GM23248 (cell line): ENCODE data around the gene FOXL1.

Experiments
- EZH2 ChIP-seq: fragments of 200-600 bp; sonication (generic); IDR thresholded peaks from 2 replicates; pipeline ENCODE4 v1.6.1; 2018; ENCODE audit warnings: antibody characterized with exemption, mild to moderate bottlenecking; ENCODE audit not compliant: insufficient read depth, poor library complexity, severe bottlenecking
- EZH2phosphoT487 ChIP-seq: fragments of 200-600 bp; sonication (generic); IDR thresholded peaks from 2 replicates; pipeline ENCODE4 v1.6.1; 2018; ENCODE audit warnings: antibody characterized with exemption, moderate library complexity, mild to moderate bottlenecking, low read depth; ENCODE audit not compliant: insufficient read depth

DNA sequence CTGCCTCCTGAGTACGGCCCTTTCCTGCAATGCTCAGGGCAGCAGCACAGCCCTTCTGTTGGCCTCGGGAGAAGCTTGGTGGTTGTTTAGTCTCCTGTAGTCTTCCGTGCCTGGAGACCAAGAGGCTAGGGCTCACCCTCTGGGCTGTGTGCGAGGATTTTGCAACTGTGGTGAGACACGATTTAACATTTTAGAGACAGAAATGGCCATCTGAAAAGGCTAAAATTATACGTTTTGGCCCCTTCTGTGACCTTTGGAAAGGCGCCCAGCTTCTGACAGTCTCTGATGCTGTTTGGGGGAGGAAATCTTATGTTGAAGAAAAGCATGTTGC, 33.1 kb downstream of the FOXL1 start:
- no peak for TF ChIP-seq EZH2phosphoT487
- no peak for TF ChIP-seq EZH2
